HL-60 (cell line): ENCODE data around the gene LIG1.

ENCODE experiments used
- CTCF ChIP-seq: IDR thresholded peaks from one replicate; pipeline ENCODE4 v1.5.1; 2011; ENCODE audit warnings: low read length, control low read depth, inconsistent platforms; ENCODE audit not compliant: insufficient read depth
- GABPA ChIP-seq: IDR thresholded peaks from 2 replicates; pipeline ENCODE4 v1.6.1; 2012; ENCODE audit warnings: low read depth
- POLR2AphosphoS5 ChIP-seq: IDR thresholded peaks from 2 replicates; pipeline ENCODE4 v1.6.1; 2012; ENCODE audit warnings: low read depth
- REST ChIP-seq: IDR thresholded peaks from 2 replicates; pipeline ENCODE4 v1.6.1; 2012; ENCODE audit warnings: low read depth; ENCODE audit not compliant: insufficient replicate concordance

GRCh38 chr19:48094129-48094854, 75.9 kb downstream of the LIG1 start:
- TF ChIP-seq CTCF = no peak
- TF ChIP-seq POLR2AphosphoS5 = no peak
- TF ChIP-seq GABPA = no peak
- no peak for TF ChIP-seq REST
